Memory B cell (primary cell): ENCODE measurements around the gene DDX42.

Source experiments
- ATAC-seq: fragments of 150-1000 bp; cut with Tn5 transposase; 2 replicates; pipeline ENCODE4 v1.10.0; 2021; ENCODE audit warnings: low read depth, mild to moderate bottlenecking, moderate library complexity
- DNase-seq, 2 donors: peaks; one replicate each; pipeline ENCODE4 v3.0.0; 2022; ENCODE audit warnings: low spot score in 2 of 2
- H3K27ac Mint-ChIP-seq: one replicate; pipeline ENCODE4 v1.8.0; 2022; ENCODE audit warnings: mild to moderate bottlenecking, moderate library complexity, mixed read lengths
- H3K27me3 Mint-ChIP-seq: one replicate; pipeline ENCODE4 v1.8.0; 2022; ENCODE audit warnings: mixed read lengths
- H3K36me3 Mint-ChIP-seq: one replicate; pipeline ENCODE4 v1.8.0; 2022; ENCODE audit warnings: mild to moderate bottlenecking, mixed read lengths
- H3K4me1 Mint-ChIP-seq: one replicate; pipeline ENCODE4 v1.8.0; 2022; ENCODE audit warnings: mixed read lengths
- H3K4me3 Mint-ChIP-seq: one replicate; pipeline ENCODE4 v1.8.0; 2022; ENCODE audit warnings: mild to moderate bottlenecking, moderate library complexity, mixed read lengths
- H3K9me3 Mint-ChIP-seq: one replicate; pipeline ENCODE4 v1.8.0; 2022; ENCODE audit warnings: mixed read lengths

Gene DDX42

DNA sequence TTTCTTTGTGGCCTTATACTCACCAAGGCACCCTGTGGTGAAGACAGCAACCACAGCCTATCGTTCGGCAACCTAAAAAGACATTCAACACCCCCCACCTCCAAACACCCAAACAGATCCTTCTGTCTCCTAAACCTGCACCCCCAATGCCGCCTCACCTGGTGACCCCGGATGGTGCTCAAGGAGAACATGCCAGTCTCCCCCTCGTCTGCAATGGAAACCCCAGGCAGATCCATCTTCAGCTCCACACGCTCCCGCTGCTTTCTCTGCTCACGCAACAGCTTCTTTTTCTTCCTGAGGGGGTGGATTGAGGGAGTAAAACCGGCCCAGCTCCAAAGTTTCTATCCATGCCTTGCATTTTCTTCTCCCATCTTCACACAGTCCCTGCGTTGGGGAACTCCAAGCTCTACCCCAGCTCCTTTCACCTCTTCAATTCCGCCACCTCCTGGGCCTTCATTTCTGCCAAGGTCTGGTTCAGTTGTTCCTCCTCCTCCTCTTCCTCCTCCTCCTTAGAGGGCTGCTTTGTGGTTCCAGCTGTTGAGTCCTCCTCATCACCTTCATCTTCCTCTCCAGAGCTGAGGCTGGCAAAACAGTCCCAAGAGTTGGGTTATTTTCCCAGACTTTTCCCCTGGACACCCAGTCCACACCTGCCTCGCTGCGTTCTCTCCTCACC lies 49.8 kb downstream of the DDX42 start:
- Mint-ChIP-seq H3K27ac (peak overlapping the region; percentile 80), H3K4me1 (peaks cover 45% of the 10 kb centered on the region), H3K4me3 (peak overlapping the region; percentile 15), H3K9me3 (no peaks in the 10 kb centered on the region), H3K27me3 (no peaks in the 10 kb centered on the region), H3K36me3 (peaks cover 31% of the 10 kb centered on the region)
- ATAC-seq (no peak), DNase-seq (no peak)

DNA sequence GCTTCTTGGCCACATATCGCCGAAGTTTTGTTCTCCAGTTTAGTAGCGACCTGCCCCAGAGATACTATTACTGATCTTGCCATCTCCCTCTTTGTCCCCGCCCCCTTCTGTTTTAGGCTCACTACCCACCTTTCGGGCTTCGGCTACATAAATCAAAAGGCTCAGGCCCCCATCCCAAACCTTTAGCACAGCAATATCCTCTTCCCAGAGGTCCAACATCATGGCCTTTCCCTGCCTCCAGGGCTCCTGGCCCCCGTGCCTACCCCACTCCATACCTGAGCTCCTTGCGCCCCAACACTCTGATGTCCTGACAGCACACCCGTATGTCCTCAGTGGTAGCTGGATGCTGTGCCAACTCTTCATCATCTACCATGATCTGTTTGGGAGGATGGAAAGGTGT lies 50.4 kb downstream of the DDX42 start:
- peak overlapping the region; percentile 15 for H3K4me3 Mint-ChIP-seq

DNA sequence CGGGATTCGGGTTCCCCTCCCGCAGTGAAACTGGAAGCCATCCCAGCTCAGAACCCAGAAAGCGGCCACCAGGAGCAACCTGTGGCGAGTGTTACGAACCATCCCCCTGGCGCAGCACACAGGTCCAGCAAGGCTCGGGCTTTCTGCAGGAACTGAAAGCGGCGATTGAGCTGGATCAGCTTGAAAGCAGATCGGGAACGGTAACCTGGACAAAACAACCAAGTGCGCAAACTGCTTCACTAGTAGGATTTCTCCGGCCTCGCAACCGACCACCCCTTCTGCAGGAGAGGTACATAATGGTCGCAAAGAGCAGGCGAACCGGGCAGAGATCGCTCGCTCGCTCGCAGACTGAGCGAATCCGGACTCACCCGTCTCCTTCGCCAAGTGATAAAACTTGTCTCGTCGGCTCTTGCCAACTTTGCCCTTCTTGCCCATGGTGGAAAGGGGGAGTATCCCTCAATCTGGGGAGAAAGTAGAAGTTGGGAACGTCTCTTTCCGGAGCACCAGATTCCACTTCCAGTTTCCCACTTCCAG lies 52.6 kb downstream of the DDX42 start:
- H3K9me3 Mint-ChIP-seq = no peaks in the 10 kb centered on the region
- H3K27me3 Mint-ChIP-seq = no peaks in the 10 kb centered on the region
- peak overlapping the region; percentile 99 for H3K27ac Mint-ChIP-seq
- no peak for DNase-seq
- H3K4me3 Mint-ChIP-seq = peak overlapping the region; percentile 93
- peaks cover 34% of the 10 kb centered on the region for H3K4me1 Mint-ChIP-seq
- ATAC-seq = peak; percentile 1
- H3K36me3 Mint-ChIP-seq = peaks cover 28% of the 10 kb centered on the region

More for the DNA sequence above, 50.4 kb downstream of the DDX42 start:
- peak overlapping the region; percentile 80 for H3K27ac Mint-ChIP-seq
- peaks cover 42% of the 10 kb centered on the region for H3K4me1 Mint-ChIP-seq
- no peaks in the 10 kb centered on the region for H3K9me3 Mint-ChIP-seq
- ATAC-seq (no peak), DNase-seq (no peak)
- H3K36me3 Mint-ChIP-seq = peaks cover 28% of the 10 kb centered on the region
- H3K27me3 Mint-ChIP-seq = no peaks in the 10 kb centered on the region

DNA sequence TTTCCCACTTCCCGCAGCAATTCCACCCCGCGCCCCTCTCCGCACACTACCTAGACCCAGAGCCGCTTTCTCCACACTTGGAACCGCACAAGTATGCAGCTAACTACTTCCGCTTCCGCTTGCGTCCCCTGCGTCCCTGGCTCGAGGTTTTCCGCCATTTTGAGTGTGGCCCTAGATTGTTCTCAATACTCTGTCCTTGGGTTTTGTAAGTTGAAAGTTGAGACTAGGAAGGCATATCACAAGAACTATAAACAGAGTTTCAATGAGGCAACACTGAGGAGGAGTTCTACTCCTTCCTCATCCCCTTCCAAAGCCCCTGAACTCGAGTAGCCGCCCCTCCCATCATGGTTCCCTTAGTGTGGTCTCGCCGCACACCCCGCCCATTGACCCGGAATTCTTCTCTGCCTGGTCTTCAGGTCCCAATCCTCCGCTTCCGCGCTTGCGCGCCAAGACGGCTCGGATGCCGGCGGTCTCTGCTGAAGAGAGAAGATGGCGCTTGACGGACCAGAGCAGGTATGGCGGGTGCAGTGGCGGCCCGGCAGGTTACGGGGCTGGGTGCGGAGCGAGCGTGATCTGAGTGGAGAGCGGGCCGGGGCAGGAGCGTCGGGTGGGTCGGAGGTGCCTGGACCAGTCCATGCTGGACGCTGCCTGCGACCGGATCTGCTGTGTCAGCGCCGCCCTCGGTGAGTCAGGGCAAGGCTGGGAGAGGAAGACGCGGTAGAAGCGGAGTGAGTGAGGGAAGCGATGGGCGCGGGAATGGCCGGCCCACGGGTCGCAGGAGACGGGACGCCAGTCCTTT lies 53.2 kb downstream of the DDX42 start, which contains the start of the genes FTSJ3 and PSMC5:
FTSJ3 (minus strand) TSS at position 662 of the 799 bp plus-strand sequence. CDS start 761 bp downstream, outside the sequence.
PSMC5 (plus strand) TSS at position 430 of the 799 bp plus-strand sequence; CDS start at position 490, 60 bp downstream.
- ATAC-seq (peak; percentile 94), DNase-seq (peak; percentile 85 to 93)
- Mint-ChIP-seq H3K36me3 (peaks cover 28% of the 10 kb centered on the region), H3K9me3 (no peaks in the 10 kb centered on the region), H3K27ac (peak within 1 kb of the TSS; percentile 99), H3K27me3 (no peaks in the 10 kb centered on the region), H3K4me1 (peaks cover 31% of the 10 kb centered on the region), H3K4me3 (peak within 1 kb of the TSS; percentile 93)

DNA sequence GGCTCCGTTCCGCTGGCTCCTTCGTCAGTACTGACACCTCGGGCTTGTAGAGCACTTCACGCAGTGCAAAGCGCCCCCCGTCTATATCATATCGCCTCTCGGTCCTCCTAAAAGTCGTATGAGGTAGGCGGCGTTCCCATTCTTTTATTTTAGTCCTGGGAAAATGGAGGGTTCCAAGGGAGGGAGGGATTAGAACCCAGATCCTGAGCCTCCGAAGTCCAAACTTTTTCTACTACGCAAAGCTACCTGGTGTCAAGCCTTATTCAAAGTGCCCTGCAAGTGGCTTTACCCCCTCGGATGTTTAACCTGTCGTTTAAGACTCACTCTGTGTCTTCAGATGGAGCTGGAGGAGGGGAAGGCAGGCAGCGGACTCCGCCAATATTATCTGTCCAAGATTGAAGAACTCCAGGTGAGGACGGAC lies 53.8 kb downstream of the DDX42 start:
- H3K27ac Mint-ChIP-seq = peak overlapping the region; percentile 99
- H3K4me1 Mint-ChIP-seq = peaks cover 29% of the 10 kb centered on the region
- DNase-seq (no peak), ATAC-seq (no peak)
- H3K36me3 Mint-ChIP-seq = peaks cover 34% of the 10 kb centered on the region
- peak overlapping the region; percentile 93 for H3K4me3 Mint-ChIP-seq
- no peaks in the 10 kb centered on the region for H3K27me3 Mint-ChIP-seq
- no peaks in the 10 kb centered on the region for H3K9me3 Mint-ChIP-seq

DNA sequence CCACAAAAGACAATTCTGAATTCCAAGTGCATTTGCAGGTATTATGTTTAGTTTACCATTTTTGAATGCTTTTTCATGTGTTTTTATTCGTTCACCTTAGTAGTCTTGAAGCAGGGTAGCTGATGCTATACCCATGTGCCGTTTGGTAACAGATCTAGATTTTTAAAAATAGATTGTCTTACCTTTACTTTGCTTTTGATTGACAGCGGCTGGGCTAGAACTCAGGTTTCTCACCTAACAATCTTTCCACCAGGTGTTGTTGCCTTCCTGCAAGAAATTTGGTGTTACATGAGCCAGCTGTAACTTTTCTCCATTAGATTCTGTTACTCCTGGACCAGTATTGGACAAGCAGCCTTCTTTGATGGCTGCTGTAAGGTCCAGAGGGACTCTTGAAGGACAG lies 55.0 kb downstream of the DDX42 start:
- DNase-seq (no peak), ATAC-seq (no peak)
- Mint-ChIP-seq H3K9me3 (no peaks in the 10 kb centered on the region), H3K4me1 (peaks cover 27% of the 10 kb centered on the region), H3K27ac (no peak overlapping the region), H3K36me3 (peaks cover 33% of the 10 kb centered on the region), H3K27me3 (no peaks in the 10 kb centered on the region), H3K4me3 (no peak overlapping the region)

DNA sequence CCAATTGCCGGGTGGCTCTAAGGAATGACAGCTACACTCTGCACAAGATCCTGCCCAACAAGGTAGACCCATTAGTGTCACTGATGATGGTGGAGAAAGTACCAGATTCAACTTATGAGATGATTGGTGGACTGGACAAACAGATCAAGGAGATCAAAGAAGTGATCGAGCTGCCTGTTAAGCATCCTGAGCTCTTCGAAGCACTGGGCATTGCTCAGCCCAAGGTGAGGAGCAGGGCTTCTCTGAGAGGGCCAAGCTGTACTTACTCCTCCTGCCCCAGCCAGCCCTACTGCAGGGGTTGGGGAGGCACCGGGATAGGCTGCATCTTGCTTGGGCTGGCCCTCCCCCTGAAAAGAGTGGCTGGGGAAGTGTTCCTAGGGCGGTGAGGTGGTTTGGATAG lies 56.3 kb downstream of the DDX42 start:
- H3K9me3 Mint-ChIP-seq = no peaks in the 10 kb centered on the region
- DNase-seq (no peak), ATAC-seq (no peak)
- peaks cover 28% of the 10 kb centered on the region for H3K36me3 Mint-ChIP-seq
- H3K27me3 Mint-ChIP-seq = no peaks in the 10 kb centered on the region
- H3K4me3 Mint-ChIP-seq = no peak overlapping the region
- H3K27ac Mint-ChIP-seq = no peak overlapping the region
- H3K4me1 Mint-ChIP-seq = peaks cover 24% of the 10 kb centered on the region

DNA sequence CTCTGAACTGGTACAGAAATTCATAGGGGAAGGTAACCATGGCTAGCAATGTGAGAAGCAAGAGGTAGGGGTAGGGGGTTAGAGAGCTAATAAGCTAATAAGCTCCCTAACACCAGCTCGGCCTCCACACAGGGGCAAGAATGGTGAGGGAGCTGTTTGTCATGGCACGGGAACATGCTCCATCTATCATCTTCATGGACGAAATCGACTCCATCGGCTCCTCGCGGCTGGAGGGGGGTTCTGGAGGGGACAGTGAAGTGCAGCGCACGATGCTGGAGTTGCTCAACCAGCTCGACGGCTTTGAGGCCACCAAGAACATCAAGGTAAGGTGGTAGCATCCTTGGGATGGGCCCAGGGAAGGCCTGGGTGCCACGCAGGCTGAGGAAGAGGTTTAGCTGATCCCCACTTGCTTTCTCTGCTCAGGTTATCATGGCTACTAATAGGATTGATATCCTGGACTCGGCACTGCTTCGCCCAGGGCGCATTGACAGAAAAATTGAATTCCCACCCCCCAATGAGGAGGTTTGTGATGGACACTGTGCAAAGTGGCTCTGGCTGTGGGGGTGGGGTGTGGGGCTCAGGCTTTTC lies 57.0 kb downstream of the DDX42 start:
- ATAC-seq (no peak), DNase-seq (no peak)
- H3K9me3 Mint-ChIP-seq = no peaks in the 10 kb centered on the region
- H3K36me3 Mint-ChIP-seq = peaks cover 29% of the 10 kb centered on the region
- H3K4me3 Mint-ChIP-seq = no peak overlapping the region
- no peak overlapping the region for H3K27ac Mint-ChIP-seq
- H3K4me1 Mint-ChIP-seq = peaks cover 23% of the 10 kb centered on the region
- H3K27me3 Mint-ChIP-seq = no peaks in the 10 kb centered on the region

DNA sequence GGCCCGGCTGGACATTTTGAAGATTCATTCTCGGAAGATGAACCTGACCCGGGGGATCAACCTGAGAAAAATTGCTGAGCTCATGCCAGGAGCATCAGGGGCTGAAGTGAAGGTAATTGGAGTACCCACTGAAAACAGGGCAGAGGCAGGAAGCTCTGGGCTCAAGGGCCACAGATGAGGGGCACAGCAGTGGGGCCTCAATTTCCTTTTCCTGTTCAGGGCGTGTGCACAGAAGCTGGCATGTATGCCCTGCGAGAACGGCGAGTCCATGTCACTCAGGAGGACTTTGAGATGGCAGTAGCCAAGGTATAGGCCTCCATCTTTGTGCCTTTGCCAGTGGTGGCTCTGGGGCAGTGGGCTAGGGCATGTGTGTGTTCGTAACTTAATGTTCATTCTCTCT lies 57.5 kb downstream of the DDX42 start:
- Mint-ChIP-seq H3K36me3 (peaks cover 29% of the 10 kb centered on the region), H3K4me1 (peaks cover 23% of the 10 kb centered on the region), H3K4me3 (no peak overlapping the region), H3K27me3 (no peaks in the 10 kb centered on the region), H3K9me3 (no peaks in the 10 kb centered on the region), H3K27ac (no peak overlapping the region)
- DNase-seq (no peak), ATAC-seq (no peak)

DNA sequence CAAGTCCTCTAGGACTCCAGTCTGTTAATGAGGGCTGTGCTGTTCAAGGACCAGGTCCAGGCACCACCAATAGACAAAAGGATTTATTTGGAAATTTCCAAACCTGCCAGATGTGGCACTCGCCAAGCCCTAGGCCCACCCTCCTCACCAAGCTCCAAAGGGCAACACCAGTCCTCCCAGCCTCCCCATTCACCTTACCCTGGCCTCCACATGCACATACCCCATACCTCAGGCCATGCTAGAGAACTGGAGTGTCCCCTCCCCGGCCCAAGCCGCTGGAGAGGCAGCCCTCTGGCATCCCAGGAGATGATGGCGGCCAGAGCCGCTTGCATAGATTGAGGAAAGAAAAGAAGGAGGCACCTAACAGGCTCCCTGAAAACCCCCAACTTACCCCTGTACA lies 58.0 kb downstream of the DDX42 start:
- Mint-ChIP-seq H3K4me1 (peaks cover 21% of the 10 kb centered on the region), H3K9me3 (no peaks in the 10 kb centered on the region), H3K36me3 (peaks cover 29% of the 10 kb centered on the region), H3K27ac (no peak overlapping the region), H3K27me3 (no peaks in the 10 kb centered on the region), H3K4me3 (no peak overlapping the region)
- DNase-seq = no peak
- ATAC-seq = no peak

DNA sequence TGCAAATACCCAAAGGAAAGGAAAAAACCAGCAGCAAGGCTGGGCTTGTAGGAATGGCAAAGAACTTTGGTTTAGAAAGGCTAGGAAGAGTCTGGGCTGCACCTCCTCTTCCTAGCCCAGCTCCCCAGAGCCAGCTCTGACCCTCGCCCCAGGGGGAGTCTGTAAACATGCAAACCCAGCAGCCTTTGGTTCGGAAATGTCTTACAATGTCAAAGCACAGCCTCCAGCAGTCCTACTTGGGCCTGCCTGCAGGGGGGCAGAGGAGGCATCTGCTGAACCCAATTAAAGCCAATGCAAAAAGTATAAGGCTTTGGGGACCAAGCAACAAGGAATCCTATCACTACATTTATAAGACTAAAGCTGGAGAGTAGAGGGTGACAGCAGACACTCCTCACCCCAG lies 58.5 kb downstream of the DDX42 start:
- no peak overlapping the region for H3K27ac Mint-ChIP-seq
- H3K4me1 Mint-ChIP-seq = peaks cover 21% of the 10 kb centered on the region
- H3K36me3 Mint-ChIP-seq = peaks cover 29% of the 10 kb centered on the region
- DNase-seq (no peak), ATAC-seq (no peak)
- no peaks in the 10 kb centered on the region for H3K27me3 Mint-ChIP-seq
- no peak overlapping the region for H3K4me3 Mint-ChIP-seq
- H3K9me3 Mint-ChIP-seq = no peaks in the 10 kb centered on the region

DNA sequence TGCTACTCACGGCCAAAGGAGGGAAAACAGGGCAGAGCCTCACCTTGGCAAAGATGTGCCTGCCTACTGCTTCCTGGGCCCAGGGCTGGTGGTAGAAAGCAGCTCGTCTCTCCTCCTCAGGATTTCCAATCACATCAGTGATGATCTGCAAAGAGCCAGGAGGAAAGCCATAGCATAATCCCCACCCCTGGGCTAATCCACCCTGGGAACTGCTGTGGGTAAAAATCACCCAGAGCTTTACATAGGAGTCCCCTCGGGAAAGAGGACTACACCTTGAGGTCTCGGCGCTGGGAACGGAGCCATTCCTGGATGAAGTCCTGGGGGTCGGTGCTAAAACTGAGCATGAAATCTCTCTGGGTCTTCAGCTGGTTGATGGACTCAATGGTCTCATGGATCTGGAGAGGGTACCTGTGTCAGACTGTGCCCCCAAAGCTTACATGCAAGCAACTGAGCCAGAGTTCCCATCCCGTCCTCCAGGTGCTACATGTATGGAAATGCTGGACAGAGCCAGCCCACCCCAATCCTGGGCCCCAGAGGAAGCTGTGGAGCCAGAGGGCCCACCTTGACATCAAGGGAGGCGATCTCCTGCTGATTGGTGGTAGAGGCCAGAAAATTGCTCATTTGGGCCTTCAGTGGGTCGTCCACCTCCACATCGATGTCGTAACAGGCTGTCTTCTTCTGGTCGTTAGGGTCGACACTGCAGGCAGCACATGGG lies 59.2 kb downstream of the DDX42 start:
- Mint-ChIP-seq H3K9me3 (no peaks in the 10 kb centered on the region), H3K4me3 (no peak overlapping the region), H3K36me3 (peaks cover 29% of the 10 kb centered on the region), H3K27me3 (no peaks in the 10 kb centered on the region), H3K4me1 (peaks cover 21% of the 10 kb centered on the region), H3K27ac (no peak overlapping the region)
- DNase-seq (no peak), ATAC-seq (no peak)

DNA sequence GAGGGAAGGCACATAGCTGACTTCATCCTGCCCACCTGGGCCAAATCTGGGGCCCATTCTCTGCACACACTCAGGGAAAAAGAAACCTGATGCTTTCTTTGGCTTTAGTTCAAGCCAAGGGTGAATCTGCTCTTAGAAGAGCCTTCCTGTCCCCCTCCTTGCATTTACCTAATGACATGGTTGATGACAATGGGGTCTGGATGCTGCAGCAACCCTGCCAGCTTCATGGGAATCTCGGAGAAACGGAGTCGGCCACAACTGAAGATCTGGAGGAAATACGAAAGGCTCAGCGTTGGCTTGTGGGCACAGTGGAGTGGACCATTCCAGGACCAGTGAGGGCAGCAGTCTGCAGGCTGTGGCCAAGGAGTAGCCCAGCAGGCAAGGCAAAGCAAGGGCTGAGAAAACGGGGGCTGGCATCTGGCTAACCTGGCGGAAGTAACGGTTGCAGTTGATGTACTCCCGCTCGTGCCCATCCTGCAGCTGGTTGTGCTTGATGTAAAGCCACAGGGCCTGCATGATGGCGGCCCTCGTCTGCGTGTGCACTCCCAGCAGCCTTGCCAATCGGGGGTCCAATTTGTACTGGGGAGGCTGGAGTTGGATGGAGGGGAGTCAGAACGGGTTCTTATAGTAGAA lies 59.9 kb downstream of the DDX42 start:
- no peak for ATAC-seq
- Mint-ChIP-seq H3K36me3 (peaks cover 29% of the 10 kb centered on the region), H3K4me1 (peaks cover 18% of the 10 kb centered on the region), H3K9me3 (no peaks in the 10 kb centered on the region), H3K27me3 (no peaks in the 10 kb centered on the region), H3K4me3 (no peak overlapping the region), H3K27ac (no peak overlapping the region)
- no peak for DNase-seq
